ENCODE measurements around the gene SERTAD4. TPM values are rescaled to one million over a fixed set of nuclear protein-coding genes. Genes with fewer than 3 reads are reported as not detected.

SERTAD4 gene
- total RNA-seq, 2 donors from 2014 or later: 1.0 TPM; not detected in 1

DNA sequence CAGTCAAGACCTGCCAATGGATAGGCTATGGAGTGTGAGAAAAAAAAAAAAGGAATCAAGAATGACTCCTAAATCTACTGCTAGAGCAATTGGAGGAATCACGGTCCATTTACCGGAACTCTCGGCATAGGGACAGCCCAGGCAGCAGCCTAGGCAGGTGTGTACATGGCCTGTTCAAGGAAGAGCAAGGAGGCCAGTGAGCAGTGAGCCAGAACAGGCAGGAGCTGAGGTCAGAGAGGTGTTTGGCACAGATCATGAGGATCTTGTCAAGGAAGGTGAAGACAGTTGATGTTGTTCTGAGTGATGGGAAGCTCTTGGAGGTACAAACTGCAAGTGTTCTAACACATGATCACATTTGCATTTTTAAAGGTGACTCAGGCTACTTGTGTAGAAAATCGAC is 55.5 kb downstream of the SERTAD4 start:
- DNase-seq (no peak), ATAC-seq (no peak)
- H3K27me3 ChIP-seq: no peaks in the 10 kb centered on the region
- H3K36me3 ChIP-seq (replicated peaks in 1 of 2; ENCODE audit: insufficient read depth in 1 of 2, low read depth in 2 of 2): no peaks in the 10 kb centered on the region
- 83 to 85% methylated on average over 4 of the region's 4 CpGs for WGBS, 2 donors
- no peak overlapping the region for H3K4me3 ChIP-seq
- no peak for TF ChIP-seq POLR2A (IDR thresholded peaks at IDR 0.05)
- TF ChIP-seq, protein P1, sequence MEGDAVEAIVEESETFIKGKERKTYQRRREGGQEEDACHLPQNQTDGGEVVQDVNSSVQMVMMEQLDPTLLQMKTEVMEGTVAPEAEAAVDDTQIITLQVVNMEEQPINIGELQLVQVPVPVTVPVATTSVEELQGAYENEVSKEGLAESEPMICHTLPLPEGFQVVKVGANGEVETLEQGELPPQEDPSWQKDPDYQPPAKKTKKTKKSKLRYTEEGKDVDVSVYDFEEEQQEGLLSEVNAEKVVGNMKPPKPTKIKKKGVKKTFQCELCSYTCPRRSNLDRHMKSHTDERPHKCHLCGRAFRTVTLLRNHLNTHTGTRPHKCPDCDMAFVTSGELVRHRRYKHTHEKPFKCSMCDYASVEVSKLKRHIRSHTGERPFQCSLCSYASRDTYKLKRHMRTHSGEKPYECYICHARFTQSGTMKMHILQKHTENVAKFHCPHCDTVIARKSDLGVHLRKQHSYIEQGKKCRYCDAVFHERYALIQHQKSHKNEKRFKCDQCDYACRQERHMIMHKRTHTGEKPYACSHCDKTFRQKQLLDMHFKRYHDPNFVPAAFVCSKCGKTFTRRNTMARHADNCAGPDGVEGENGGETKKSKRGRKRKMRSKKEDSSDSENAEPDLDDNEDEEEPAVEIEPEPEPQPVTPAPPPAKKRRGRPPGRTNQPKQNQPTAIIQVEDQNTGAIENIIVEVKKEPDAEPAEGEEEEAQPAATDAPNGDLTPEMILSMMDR (IDR thresholded peaks at IDR 0.05): no peak
- H3K27ac ChIP-seq: no peak overlapping the region
- intact Hi-C loops (cut with DNase I): no loop called here
- peaks cover 15% of the 10 kb centered on the region for H3K4me1 ChIP-seq
- H3K9me3 ChIP-seq: no peaks in the 10 kb centered on the region

DNA sequence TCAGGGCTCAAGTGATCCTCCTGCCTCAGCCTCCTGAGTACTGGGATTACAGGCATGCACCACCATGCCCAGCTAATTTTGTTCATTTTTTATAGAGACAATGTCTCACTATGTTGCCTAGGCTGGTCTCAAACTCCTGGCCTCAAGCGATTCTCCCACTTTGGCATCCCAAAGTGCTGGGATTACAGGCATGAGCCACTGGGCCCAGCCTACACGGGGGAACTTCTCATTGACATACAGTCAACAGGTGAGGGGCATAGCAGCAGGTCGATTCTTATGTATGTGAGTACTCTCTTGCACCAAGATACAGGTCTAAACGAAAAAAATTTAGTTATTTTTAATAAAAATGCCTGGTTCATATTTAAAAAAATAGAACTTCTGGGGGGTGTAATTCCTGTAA is 56.7 kb downstream of the SERTAD4 start:
- ATAC-seq (no peak), DNase-seq (no peak)
- TF ChIP-seq POLR2A (IDR thresholded peaks at IDR 0.05): no peak
- TF ChIP-seq, protein P1 (IDR thresholded peaks at IDR 0.05): no peak
- Histone ChIP-seq H3K27me3 (no peaks in the 10 kb centered on the region), H3K36me3 (replicated peaks in 1 of 2; ENCODE audit: insufficient read depth in 1 of 2, low read depth in 2 of 2) (no peaks in the 10 kb centered on the region), H3K9me3 (no peaks in the 10 kb centered on the region), H3K4me3 (no peak overlapping the region), H3K27ac (no peak overlapping the region), H3K4me1 (peaks cover 19% of the 10 kb centered on the region)
- 62 to 72% methylated on average over 4 of the region's 4 CpGs for WGBS, 2 donors
- intact Hi-C loops (cut with DNase I): no loop called here

DNA sequence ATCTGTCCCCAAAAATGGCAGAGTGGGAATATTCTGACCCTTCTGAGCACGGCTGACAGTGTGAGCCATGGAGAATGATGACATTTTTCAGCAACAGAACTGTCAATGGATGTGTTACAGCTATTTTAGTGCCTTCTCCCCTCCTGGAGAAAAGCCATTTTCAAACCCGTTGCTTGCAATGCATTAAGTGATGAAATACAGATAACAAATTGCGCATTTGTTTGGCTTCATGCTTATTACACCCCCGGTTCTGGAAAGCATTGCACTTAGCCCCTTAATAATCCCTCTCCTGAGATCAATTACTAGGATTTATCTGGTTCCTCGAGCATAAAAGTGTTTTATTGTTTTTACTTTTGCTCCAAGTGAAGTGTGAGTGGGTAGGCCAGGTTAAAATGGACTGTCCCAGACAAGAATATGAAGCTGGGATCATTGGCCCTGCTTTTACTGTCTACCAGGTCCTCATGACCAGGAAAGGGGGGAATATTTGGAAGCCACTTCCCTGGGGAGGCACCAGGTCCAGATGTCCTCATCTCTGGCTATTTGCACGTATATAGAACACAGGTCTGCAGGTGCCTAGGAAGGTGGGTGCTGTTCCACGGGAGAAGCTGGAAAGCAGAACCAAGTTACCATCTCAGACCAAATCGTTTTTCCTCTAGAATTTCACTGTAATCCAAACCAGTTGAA is 58.6 kb downstream of the SERTAD4 start:
- Histone ChIP-seq H3K27ac (peak overlapping the region in 1 of 4 donors; percentile 80), H3K9me3 (no peaks in the 10 kb centered on the region), H3K4me3 (no peak overlapping the region), H3K36me3 (replicated peaks in 1 of 2; ENCODE audit: insufficient read depth in 1 of 2, low read depth in 2 of 2) (no peaks in the 10 kb centered on the region), H3K27me3 (no peaks in the 10 kb centered on the region), H3K4me1 (peaks cover 19% of the 10 kb centered on the region)
- DNase-seq (no peak), ATAC-seq (no peak)
- WGBS, 2 donors: 69 to 70% methylated on average over 8 of the region's 8 CpGs
- intact Hi-C loops (cut with DNase I): no loop called here
- no peak for TF ChIP-seq POLR2A (IDR thresholded peaks at IDR 0.05)
- TF ChIP-seq, protein P1 (IDR thresholded peaks at IDR 0.05): no peak

DNA sequence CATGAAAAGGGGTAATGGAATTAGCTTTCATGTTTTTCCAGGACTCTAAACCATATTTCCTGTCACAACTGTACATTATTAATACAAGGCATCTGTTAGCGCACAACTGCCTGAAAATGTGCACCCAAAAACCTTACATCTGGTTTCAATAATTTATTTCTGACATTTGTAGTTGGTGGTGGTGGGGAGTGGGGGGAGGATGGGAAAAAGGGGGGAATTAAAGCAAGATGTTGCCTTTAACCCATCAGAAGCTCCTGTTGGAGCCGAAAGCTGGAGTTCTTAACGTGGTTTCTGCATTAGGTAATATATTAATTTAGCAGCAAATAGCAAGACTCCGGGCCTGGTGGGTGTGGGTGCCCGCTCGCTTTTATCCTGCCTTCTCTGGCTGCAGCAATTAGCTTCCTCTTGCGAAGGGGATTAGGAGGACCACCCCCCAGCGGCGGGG is 59.2 kb downstream of the SERTAD4 start:
- no peaks in the 10 kb centered on the region for H3K9me3 ChIP-seq
- H3K27ac ChIP-seq: peak overlapping the region; percentile 46 to 80 (median 68)
- TF ChIP-seq POLR2A (IDR thresholded peaks at IDR 0.05): no peak
- TF ChIP-seq, protein P1 (IDR thresholded peaks at IDR 0.05): no peak
- 28 to 60% methylated on average over 7 to 9 of the region's 9 CpGs for WGBS, 2 donors
- ATAC-seq (peak; percentile 45), DNase-seq (peak in 3 of 4 donors; percentile 15 to 38 (median 20))
- H3K27me3 ChIP-seq: no peaks in the 10 kb centered on the region
- peaks cover 19% of the 10 kb centered on the region for H3K4me1 ChIP-seq
- intact Hi-C loops (cut with DNase I): no loop called here
- H3K4me3 ChIP-seq: peak overlapping the region; percentile 31 to 54
- H3K36me3 ChIP-seq (replicated peaks in 1 of 2; ENCODE audit: insufficient read depth in 1 of 2, low read depth in 2 of 2): no peaks in the 10 kb centered on the region
